NOMO-1 treated with dmso at 0.1 percent for 144 hours (cell line): ENCODE data around the gene LRRC49.
"Not testable (repeated sequence)": the region's sequence is repeated elsewhere in the genome, so short reads cannot be mapped to it uniquely, and the experiment has no call there.

ENCODE experiments used
- DNase-seq: peaks from one replicate; lab custom pipeline; 2025; ENCODE audit not compliant: unreplicated experiment; lab: John Stamatoyannopoulos, UW

Gene LRRC49

DNA sequence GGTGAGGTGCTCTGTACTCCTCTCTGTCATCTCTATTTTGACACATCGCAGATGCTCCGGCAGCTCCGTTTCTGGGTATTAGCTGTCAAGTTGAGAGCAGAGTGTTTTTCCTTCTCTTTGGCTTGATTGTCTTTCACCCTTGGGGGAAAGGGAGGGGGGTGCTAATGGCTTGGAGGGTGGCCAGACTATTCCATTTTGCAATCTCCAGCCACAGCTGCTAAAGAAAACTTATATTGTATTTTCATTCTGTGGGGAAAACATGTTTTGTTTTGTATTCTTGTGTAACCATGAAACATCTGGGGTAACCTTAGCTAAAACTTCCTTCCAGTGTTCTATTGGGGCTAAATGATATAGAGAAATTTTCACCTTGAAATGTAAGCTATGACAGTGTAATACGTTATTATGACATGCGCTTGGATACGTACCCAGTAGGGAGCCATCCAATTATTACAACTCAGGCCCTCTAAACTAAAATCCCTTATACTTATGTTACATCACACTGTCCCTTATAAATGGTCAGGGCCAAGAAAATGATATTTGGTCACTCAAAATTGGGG is 24.6 kb upstream of the LRRC49 start:
- no peak for DNase-seq

DNA sequence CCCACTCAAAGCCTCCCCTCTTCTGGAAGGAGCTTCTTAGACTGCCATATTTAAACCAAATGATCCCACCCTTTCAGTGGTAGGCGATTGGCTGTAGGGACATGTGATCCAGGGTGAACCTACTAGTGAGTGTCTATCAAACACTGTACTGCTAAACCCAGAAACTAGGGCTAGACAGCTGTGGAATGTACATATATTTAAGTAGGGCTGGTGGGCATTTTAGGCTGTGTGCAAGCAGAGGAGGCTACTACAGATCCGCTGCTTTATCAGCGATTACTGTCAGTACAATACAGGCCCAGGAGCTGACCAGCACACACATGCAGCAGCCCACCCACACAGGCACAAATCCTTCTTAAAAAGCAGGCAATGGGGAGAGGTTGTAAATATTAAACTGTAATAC is 23.3 kb upstream of the LRRC49 start:
- no peak for DNase-seq

DNA sequence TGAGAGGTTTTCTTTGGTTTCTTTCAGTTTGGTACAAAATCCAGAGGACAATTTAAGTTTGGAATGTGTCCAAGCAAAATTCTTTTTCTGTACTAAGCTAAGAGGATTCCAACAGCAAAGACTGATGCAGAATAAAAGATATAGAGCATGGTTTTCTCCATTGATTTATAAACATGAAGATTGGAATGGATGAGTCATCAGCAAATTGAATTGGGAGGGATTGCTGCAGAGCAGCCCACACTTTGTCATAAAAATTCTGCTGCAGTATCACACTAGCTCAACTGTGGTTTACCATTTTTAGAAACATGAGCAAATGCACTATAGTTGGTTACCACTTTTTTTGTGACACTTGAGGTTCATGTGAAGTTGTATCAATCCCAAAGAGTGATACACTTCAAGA is 22.6 kb upstream of the LRRC49 start:
- no peak for DNase-seq

DNA sequence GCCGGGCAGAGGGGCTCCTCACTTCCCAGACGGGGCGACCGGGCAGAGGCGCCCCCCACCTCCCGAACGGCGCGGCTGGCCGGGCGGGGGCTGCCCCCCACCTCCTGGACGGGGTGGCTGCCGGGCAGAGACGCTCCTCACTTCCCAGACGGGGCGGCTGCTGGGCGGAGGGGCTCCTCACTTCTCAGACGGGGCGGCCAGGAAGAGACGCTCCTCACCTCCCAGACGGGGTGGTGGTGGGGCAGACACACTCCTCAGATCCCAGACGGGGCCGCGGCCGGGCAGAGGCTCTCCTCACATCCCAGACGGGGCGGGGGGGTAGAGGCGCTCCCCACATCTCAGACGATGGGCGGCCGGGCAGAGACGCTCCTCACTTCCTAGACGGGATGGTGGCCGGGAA is 21.1 kb upstream of the LRRC49 start:
- not testable (repeated sequence) for DNase-seq

DNA sequence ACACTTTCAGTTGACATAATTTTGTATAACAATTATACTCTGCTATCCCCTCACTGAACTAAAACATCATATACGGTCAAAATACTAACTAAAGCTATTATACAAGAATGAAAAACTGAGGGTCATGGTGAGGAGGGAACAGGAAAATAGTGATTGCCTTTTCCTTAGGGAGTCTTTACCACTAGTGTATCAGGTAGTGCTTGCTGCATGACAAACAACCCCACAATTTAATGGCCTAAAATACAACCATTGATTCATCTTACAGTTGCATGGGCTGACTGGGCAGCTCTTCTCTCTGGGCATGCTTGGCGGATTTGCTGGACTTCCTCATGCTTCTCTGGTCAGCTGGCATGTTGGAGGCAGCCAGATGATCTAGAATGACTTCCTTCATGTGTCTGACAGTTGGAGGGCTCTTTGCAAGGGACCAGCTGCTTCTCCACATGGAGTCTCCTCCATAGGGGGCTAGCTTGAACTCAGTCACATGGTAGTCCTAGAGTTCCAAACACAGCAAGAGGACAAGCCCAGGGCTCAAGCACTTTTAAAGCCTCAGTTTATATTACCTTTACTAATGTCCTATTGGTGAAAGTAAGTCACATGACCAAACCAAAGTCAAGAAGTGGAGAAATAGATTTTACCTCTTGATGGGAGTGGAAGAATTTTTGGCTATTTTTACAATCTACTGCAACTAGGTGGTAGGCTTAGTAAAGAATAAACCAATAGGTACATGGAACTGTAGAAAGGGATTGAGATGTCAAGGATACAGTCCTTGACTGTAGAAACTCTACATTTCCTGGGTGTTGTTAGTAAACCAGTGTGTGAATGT is 19.2 kb upstream of the LRRC49 start:
- no peak for DNase-seq

DNA sequence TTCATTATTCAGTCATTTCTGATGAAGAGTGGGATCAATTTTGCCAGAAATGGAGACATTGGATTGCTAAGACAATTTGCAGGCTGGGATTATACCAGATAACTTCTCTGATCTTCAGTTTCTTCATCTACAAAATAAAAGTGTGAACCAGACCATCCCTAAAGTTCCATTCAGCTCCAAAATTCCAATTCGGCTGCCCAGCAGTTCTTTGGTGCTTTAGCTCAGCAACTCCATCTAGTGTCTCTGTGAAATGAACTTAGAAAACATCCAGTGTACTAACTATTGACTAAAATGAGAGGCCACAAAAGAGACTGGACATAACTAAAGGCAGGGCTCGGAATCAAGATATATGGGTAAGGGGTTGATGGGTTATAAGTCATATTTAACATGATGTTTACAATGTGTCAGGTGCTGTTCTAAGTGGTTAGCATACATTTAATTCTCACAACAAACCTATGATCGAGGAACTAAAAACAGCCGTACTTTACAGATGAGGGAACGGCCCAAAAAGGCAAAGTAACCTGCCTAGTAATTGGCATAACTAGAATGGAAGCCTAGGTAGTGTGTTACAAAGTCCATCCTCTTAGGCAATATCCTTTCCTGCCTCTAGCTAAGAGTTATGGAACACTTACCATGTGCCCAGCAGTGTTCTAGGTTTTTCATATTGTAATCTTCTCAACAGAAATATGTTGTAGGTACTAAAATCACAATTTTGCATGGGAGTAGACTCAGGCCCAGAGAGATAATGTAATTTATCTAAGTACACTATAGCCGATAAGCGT is 17.4 kb upstream of the LRRC49 start:
- no peak for DNase-seq

DNA sequence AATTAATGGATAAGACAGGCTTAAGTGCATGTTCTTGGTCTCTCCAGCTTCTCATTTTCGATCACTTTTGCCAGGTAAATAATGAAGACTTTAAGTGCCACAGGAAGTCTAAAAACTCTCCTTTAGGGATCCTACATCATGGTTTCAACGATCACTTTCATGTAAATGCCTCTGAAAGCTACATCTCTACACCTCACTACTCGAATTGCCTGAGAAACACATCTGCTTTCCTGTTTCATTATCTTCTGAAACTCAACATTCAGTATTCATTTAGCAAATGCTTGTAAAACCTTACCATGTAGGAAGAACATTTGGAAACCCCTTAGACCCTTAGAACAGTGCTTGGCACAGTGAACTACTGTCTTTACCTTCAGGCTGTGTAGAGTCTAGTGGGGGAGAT is 16.6 kb upstream of the LRRC49 start:
- no peak for DNase-seq

DNA sequence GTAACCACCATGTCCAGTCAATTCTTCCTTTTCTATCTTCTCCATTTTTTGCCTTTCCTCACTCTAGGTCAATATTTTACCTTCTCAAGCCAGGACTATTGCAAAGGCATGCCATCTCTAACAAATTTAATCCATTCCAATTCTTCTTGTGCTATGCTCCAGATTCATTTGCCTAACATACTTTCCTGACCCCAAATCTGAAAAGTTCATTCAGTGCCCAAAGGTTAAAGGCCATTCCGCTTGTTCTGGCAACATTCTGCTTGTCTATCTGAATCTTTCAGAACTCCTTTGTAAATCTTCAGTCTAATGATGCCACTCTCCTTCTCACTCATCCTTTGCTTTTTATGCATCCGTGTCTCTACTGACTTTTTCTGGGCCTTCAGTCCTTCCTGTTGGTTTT is 15.9 kb upstream of the LRRC49 start:
- DNase-seq: no peak

DNA sequence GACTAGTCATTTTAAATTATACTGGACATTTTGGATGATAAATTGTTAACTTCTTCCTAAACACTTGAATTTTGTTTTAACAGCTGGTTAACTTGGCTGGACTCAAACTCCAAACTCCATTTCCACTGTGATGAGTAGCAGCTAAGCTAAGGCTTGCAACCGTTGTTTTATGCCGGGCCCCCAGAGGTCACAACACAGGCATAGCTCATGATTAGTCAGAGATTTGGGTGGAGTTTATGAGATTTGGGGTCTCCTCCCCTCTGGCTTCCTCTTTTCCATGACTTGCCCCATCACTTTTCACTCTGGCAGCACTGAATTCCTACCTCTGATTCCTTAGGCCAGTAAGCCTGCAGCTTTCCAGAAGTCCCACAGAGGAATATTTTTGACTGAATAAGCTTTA is 13.2 kb upstream of the LRRC49 start:
- no peak for DNase-seq

DNA sequence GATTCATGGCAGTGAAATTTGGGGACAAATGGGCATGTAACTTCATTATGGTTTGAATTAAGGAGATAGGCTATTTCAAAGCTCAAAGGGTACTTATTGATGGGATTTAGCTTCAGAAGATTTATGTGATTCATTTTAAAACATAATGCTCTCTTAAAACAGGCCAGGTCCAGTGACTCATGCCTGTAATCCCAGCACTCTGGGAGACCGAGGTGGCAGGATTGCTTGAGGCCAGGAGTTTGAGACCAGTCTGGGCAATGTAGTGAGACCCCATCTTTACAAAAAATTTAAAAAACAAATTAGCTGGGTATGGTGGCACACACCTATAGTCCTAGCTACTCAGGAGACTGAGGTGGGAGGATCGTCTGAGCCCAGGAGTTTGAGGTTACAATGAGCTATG is 11.8 kb upstream of the LRRC49 start:
- DNase-seq: no peak

DNA sequence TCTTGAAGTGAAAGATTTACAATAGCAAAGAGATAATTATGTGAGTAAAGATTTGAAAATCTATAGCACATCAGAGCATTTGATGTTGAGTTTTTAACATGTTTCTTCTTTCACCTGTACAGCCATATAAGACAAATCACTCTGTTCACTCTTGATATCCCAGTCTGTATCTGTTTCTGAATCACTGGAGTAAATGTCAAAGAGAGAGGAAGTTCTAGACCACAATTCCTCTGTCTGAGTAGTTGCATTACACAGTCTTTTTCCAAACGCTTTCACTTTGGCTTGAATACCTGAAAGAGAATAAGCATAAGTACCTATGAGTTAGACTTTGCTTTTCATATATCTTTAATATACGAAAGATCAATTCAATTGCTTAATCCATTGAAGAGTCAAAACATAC is 10.3 kb upstream of the LRRC49 start:
- DNase-seq: no peak

DNA sequence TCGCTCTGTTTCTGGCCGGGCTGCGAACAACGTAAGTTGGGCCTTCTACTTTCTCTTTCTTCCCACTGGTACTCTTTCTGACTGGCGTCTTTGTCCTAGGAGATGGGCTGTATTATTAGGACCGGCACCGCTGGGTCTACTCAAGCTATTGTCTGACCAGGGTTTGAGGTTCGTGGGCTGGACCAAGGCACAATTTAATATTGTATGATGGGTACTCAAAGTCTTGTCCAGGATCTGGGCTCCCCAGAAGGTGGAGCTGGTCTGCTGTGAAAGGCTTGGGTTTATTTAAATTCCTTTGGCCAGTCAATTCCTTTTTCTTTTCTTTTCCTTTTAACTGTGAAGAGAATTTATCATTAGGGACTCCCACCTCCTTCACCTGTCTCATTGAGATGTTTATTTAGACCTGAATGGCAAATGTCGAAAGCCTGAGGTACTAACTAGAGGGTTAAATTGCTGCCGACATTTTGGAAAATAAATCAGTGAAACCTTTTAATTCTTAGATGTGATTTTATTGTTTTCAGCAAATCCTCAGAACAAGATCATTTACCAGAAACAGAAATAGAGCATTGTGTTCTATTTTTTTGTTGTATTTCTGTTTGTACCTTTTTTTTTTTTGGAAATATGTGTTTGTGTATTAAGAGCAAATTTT is 410 bp downstream of the LRRC49 start:
- no peak for DNase-seq

DNA sequence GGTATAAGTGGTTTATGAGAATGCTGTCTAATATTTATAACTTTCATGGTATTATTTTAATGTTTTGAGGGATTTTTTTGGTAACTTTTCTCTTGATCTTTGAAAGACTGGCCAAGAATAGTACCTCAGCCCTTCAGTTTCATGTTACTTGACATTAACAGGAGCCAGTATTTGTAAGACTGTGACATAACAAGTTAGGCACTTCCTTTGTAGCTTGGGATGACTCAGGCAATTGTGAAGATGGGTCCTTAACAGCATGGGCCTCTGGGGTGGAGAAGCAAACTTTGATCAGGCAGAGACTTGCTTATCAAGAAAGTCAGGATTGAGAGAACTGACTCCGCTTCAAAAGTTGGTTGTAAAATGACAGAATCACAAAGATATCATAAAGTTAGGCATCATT is 9.5 kb downstream of the LRRC49 start:
- DNase-seq: no peak

DNA sequence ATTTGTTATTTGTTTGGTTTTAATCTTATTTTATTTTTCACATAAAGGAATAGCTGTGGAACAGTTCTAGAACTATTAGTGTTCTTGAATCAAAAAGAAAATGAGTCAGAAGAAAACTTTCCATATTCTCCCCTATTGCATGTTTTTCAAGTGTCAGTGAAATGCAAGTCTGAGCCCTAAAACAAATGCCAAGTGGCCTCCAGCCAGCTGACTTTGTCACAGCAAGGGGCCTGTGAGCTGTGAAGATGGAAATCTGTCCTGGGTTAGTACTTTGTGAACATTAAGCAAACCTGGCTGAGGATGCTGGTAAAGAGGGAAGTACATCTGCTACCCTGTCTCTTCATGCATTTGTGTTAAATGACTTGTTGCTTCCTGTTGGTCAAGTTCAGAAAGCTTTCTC is 14.2 kb downstream of the LRRC49 start:
- no peak for DNase-seq

DNA sequence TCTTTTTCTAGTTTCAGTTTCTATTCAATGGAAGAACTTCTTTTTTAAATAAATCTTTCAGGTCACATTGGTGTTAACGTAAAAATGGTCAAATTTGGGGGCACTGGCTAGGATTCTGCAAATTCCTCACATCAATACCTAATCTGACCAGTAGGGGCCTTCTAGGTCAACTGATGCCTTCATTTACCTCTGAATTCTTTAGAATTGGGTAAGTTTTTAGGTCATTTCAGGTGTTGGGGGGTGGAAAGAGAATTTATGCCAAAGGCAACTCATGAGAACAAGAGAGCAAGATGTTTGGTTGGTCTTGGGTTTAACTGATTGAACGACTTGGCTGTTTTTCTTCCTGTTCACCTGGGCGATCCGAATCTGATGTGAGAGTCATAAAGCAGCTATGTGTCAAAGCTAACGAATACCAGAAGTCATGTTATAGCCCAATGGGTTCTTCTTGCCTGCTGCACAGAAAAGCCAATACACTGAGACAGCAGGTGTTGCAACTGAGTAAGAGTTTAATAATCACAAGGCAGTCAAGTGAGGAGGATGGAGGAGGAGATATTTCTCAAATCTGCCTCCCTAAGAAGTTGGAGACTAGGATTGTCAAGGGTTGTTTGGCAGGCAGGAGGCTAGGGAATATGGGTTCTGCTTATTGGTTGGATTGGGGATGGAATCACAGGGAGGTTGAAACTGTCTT is 15.3 kb downstream of the LRRC49 start:
- DNase-seq: no peak

DNA sequence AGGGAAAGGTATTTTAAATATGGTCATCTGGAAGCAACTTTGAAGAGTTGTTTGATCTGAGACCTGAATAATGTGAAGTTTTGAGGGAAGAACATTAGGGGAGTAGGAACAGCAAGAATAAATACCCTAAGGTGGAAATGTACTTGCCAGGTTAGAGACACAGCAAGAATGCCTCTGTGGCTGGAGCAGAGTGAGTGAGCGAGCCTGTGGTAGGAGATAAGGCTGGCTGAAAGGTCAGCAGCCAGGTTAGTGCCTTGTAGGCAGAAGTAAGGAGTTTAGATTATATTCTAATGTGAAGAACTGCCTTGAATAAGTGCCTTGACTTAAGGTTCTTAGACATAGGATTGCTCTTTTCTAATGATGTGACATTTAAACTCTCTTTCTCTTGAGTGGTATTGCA is 18.3 kb downstream of the LRRC49 start:
- no peak for DNase-seq

DNA sequence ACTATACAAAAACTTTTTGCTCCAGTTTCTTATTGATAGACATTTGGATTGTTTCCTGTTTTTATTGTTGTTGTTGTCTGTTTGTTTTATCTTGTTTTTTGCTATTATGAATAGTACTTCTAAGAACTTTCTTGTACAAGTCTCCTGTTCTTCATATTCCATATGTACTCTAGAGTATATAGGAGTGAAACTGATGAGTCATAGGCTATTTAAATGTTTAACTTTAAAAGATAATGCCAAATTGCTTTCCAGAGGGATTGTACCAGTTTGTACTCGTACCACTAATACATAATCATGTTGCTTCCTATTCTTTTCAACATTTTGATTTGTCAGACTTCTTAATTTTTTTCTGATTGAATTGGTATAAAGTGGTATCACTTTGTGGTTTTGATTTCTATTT is 19.6 kb downstream of the LRRC49 start:
- DNase-seq: no peak

DNA sequence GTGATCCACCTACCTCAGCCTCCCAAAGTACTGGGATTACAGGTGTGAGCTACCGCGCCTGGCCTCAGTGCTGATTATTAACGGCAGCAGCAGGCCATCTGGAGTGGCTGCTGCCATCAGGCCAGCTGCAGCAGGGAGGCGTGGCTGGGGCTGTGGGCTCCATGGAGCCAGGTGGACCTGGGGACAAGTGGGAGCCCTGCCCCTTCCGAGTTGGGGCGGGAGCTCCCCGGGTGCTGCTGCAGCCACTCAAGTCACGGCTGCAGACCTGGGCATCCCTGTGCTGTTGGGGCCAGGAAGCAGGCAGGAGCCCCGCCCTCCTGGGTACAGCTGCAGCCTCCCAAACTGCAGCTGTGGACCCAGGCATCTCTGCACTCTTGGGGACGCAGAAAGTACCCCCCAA is 23.9 kb downstream of the LRRC49 start:
- DNase-seq: no peak

DNA sequence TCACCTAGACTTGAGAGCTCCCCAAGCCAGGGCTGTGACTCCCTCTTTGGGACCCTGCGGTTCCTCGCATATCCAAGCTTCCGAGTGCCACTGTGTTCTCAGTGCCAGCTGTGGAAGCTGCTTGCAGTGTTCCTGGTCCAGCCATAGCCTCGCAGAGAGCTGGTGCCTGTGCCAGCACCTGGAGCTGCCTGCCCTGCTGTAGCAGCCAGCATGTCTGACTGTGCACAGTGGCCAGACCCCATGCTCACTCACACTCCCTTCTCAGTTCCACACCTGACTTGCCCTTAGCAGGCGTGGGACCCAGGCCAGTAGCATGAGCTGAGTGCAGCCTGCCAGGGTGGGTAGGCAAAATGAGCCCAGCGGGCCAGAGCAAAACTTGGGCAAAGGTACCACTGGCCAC is 25.3 kb downstream of the LRRC49 start:
- no peak for DNase-seq

DNA sequence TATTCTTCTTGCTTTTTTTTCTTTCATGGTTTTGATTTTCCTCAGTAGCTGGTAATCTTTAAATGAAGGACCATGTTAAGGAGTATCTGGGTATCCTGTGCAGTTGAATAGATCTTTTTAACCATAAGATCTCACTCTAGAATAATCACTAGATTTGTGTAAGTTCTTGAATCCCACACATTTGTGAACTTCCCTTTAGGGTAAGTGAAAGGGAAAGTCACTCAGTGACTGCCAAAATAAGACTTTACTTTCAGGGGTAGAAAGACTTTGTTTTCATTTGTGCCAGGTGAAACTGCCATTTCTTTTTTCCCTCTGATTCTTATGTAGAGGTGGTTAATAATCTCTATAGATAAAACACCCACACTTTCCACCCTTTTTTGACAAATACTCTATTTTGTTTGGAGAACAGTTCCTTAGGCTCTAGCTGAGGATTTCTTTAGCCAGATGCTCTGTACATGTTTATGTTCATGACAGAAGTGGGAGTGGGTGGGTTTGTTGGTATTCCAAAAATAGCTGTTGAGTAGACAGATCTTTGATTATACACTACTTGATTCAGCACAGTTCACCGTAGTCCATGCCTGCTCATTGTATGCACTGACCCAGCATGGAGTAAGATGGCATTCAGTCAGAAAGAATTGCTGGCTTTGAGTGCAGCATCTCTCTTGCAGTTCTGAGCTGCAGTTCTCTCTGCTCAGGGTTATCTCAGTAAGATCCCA is 28.5 kb downstream of the LRRC49 start:
- no peak for DNase-seq

DNA sequence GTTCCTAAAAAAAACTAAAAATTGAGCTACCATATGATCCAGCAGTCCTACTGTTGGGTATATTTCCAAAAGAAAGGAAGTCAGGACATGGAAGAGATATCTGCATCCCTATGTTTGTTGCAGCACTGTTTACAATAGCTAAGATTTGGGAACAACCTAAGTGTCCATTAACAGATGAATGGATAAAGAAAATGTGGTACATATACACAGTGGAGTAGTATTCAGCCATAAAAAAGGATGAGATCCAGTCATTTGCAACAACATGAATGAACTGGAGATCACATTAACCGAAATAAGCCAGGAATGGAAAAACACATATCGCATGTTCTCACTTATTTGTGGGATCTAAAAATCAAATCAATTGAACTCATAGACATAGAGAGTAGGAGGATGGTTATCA is 29.5 kb downstream of the LRRC49 start:
- DNase-seq: no peak
